ENCODE measurements around the gene C14orf119. TPM values are rescaled to one million over a fixed set of nuclear protein-coding genes. Genes with fewer than 3 reads are reported as not detected.

The C14orf119 gene
- total and polyA plus RNA-seq, 9 of the 15 experiments (the other 6 are each of a cell fraction or from before 2014, with no cell fraction given), result 36.7 to 251 (median 51.8) TPM

DNA sequence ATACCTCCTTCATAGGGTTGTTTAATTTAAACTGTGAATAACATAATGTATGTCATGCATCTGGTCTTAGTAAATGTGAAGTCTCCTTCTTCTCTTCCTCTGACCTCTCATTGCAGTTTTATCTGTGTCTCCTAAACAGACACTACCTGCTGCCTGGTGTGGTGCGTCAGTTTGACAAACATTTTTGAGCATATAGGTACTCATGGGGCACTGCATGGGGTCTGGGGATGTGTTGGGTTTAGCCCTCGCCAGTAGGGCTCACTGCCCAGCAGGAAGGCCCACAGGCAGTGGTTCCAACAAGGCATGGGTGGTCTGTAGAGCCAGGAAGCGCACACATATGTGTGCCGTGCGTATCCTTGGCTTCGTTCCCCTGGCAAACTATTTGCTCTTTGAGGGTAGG is 26.8 kb downstream of the C14orf119 start:
- H3K79me2 ChIP-seq (ENCODE audit: control insufficient read depth, insufficient read depth, low read length), result no peaks in the 10 kb centered on the region
- 0 out of 4 replicates have a peak overlapping the region, but pooled peaks of 1 of the 2 experiments have one; percentile 38 for H3K9ac ChIP-seq (ENCODE audit: insufficient read depth in 1 of 2, low read depth in 2 of 2, low read length in 2 of 2)
- no peak overlapping the region for H2AFZ ChIP-seq (ENCODE audit: low read depth, low read length)
- ChIA-PET POLR2A (interaction anchor here (0.6 to 1.5 kb wide), 2 partner anchors 31 to 56 kb away, joined by 3 read pairs; no protein-coding TSS in a partner anchor), CTCF (ENCODE audit: low intra/inter-chr PET ratio) (interaction anchor here (1.3 to 7.4 kb wide), 5 partner anchors 64 to 258 kb away, joined by 3 to 310 read pairs (median 19); partner anchors contain the start of genes PPP1R3E and SLC7A8)
- in situ Hi-C loops (cut with MboI) (loop anchor here (5.0 kb wide), 1 partner anchor 65 kb away; no protein-coding TSS in a partner anchor), intact Hi-C loops (cut with micrococcal nuclease) (loop anchor here (5.0 kb wide), 3 partner anchors 45 to 440 kb away; partner anchors contain the start of gene PPP1R3E)
- FAIRE-seq (no peak), DNase-seq (ENCODE audit: extremely low read depth in 1 of 4, low spot score in 3 of 4) (no peak), ATAC-seq (no peak)
- no peak overlapping the region for H3K27ac ChIP-seq (ENCODE audit: extremely low read depth, low read depth, low read length)
- no peaks in the 10 kb centered on the region for H3K36me3 ChIP-seq (ENCODE audit: control insufficient read depth, insufficient read depth, low read length)
- H3K4me2 ChIP-seq (ENCODE audit: insufficient read depth, low read length), result no peak overlapping the region
- H3K4me3 ChIP-seq, result no peak overlapping the region
- no peaks in the 10 kb centered on the region for H4K20me1 ChIP-seq (replicated peaks; ENCODE audit: control insufficient read depth, insufficient read depth, low read length)
- WGBS (ENCODE audit: insufficient coverage, low coverage, missing lambda C conversion rate), result 86% methylated on average over 6 of the region's 6 CpGs
- no peaks in the 10 kb centered on the region for H3K9me1 ChIP-seq (ENCODE audit: control insufficient read depth, insufficient read depth, low read length)
- no peaks in the 10 kb centered on the region for H3K9me3 ChIP-seq (replicated peaks; ENCODE audit: control insufficient read depth, insufficient read depth, low read depth, low read length)
- H3K4me1 ChIP-seq (replicated peaks in 1 of 2; ENCODE audit: control insufficient read depth in 2 of 2, insufficient read depth in 2 of 2, low read length in 2 of 2), result peaks cover 50 to 70% of the 10 kb centered on the region in 2 experiments
- H3K27me3 ChIP-seq (ENCODE audit: control insufficient read depth in 2 of 2, insufficient read depth in 2 of 2, low read length in 2 of 2), result no peaks in the 10 kb centered on the region
- no TSS peak for BruUV-seq (replicated peaks)
- TF ChIP-seq PML (IDR thresholded peaks at IDR 0.05; ENCODE audit: low read length) (no peak), ZNF586 (CRISPR knock-in tag; conservative IDR thresholded peaks at IDR 0.05) (no peak)

DNA sequence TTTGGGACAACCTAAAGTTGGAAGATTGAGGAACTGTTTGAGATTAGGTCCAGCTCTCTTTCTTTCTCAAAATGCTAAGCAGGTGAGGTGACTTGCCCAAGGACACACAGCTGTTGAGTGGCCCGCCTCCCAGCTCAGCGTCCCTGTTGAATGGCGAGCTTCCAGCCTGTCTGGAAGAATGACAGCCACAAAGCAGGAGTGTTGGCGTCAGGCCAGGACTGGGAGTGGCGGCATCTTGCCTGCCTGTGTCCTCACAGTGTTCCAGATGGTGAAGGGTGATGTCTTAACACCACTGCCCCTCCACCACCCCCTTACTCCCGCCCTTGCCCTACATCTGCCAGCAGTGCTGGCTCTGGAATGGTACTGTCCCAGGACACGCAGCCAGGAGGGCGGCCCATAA is 28.1 kb downstream of the C14orf119 start:
- H3K4me3 ChIP-seq, result no peak overlapping the region
- peak overlapping the region; percentile 61 for H2AFZ ChIP-seq (ENCODE audit: low read depth, low read length)
- peaks cover 51 to 71% of the 10 kb centered on the region in 2 experiments for H3K4me1 ChIP-seq (replicated peaks in 1 of 2; ENCODE audit: control insufficient read depth in 2 of 2, insufficient read depth in 2 of 2, low read length in 2 of 2)
- H3K27ac ChIP-seq (ENCODE audit: extremely low read depth, low read depth, low read length), result no peak overlapping the region; the same call in 2 of the 3 replicates
- in situ Hi-C loops (cut with MboI), result loop anchor here (5.0 kb wide), 1 partner anchor 64 kb away; no protein-coding TSS in a partner anchor
- WGBS (ENCODE audit: insufficient coverage, low coverage, missing lambda C conversion rate), result 13% methylated on average over 7 of the region's 8 CpGs
- no peaks in the 10 kb centered on the region for H3K79me2 ChIP-seq (ENCODE audit: control insufficient read depth, insufficient read depth, low read length)
- H3K9me3 ChIP-seq (replicated peaks; ENCODE audit: control insufficient read depth, insufficient read depth, low read depth, low read length), result no peaks in the 10 kb centered on the region
- no peaks in the 10 kb centered on the region for H4K20me1 ChIP-seq (replicated peaks; ENCODE audit: control insufficient read depth, insufficient read depth, low read length)
- no TSS peak for BruUV-seq (replicated peaks)
- peak overlapping the region; percentile 35; the same call in 1 of the 2 replicates for H3K4me2 ChIP-seq (ENCODE audit: insufficient read depth, low read length)
- intact Hi-C loops (cut with micrococcal nuclease), result loop anchor here (5.0 kb wide), 3 partner anchors 44 to 439 kb away; partner anchors contain the start of gene PPP1R3E
- H3K9me1 ChIP-seq (ENCODE audit: control insufficient read depth, insufficient read depth, low read length), result no peaks in the 10 kb centered on the region
- FAIRE-seq (peak; percentile 88), DNase-seq (ENCODE audit: extremely low read depth in 1 of 4, low spot score in 3 of 4) (peak; percentile 57 to 89 (median 86)), ATAC-seq (peak; percentile 20)
- peak overlapping the region in 1 of 2 experiments; percentile 65; a peak in 1 of 4 replicates for H3K9ac ChIP-seq (ENCODE audit: insufficient read depth in 1 of 2, low read depth in 2 of 2, low read length in 2 of 2)
- ChIA-PET POLR2A (interaction anchor here (0.8 to 1.8 kb wide), 4 partner anchors 55 to 63 kb away, joined by 3 to 4 read pairs (median 4); partner anchors contain the start of gene SLC7A8), CTCF (ENCODE audit: low intra/inter-chr PET ratio) (interaction anchor here (1.5 to 7.4 kb wide), 2 partner anchors 63 to 178 kb away, joined by 4 to 310 read pairs; partner anchors contain the start of gene SLC7A8)
- no peaks in the 10 kb centered on the region for H3K36me3 ChIP-seq (ENCODE audit: control insufficient read depth, insufficient read depth, low read length)
- H3K27me3 ChIP-seq (ENCODE audit: control insufficient read depth in 2 of 2, insufficient read depth in 2 of 2, low read length in 2 of 2), result no peaks in the 10 kb centered on the region
- TF ChIP-seq RFX7 (CRISPR knock-in tag; IDR thresholded peaks at IDR 0.05), result no peak
- TF ChIP-seq, protein P1, sequence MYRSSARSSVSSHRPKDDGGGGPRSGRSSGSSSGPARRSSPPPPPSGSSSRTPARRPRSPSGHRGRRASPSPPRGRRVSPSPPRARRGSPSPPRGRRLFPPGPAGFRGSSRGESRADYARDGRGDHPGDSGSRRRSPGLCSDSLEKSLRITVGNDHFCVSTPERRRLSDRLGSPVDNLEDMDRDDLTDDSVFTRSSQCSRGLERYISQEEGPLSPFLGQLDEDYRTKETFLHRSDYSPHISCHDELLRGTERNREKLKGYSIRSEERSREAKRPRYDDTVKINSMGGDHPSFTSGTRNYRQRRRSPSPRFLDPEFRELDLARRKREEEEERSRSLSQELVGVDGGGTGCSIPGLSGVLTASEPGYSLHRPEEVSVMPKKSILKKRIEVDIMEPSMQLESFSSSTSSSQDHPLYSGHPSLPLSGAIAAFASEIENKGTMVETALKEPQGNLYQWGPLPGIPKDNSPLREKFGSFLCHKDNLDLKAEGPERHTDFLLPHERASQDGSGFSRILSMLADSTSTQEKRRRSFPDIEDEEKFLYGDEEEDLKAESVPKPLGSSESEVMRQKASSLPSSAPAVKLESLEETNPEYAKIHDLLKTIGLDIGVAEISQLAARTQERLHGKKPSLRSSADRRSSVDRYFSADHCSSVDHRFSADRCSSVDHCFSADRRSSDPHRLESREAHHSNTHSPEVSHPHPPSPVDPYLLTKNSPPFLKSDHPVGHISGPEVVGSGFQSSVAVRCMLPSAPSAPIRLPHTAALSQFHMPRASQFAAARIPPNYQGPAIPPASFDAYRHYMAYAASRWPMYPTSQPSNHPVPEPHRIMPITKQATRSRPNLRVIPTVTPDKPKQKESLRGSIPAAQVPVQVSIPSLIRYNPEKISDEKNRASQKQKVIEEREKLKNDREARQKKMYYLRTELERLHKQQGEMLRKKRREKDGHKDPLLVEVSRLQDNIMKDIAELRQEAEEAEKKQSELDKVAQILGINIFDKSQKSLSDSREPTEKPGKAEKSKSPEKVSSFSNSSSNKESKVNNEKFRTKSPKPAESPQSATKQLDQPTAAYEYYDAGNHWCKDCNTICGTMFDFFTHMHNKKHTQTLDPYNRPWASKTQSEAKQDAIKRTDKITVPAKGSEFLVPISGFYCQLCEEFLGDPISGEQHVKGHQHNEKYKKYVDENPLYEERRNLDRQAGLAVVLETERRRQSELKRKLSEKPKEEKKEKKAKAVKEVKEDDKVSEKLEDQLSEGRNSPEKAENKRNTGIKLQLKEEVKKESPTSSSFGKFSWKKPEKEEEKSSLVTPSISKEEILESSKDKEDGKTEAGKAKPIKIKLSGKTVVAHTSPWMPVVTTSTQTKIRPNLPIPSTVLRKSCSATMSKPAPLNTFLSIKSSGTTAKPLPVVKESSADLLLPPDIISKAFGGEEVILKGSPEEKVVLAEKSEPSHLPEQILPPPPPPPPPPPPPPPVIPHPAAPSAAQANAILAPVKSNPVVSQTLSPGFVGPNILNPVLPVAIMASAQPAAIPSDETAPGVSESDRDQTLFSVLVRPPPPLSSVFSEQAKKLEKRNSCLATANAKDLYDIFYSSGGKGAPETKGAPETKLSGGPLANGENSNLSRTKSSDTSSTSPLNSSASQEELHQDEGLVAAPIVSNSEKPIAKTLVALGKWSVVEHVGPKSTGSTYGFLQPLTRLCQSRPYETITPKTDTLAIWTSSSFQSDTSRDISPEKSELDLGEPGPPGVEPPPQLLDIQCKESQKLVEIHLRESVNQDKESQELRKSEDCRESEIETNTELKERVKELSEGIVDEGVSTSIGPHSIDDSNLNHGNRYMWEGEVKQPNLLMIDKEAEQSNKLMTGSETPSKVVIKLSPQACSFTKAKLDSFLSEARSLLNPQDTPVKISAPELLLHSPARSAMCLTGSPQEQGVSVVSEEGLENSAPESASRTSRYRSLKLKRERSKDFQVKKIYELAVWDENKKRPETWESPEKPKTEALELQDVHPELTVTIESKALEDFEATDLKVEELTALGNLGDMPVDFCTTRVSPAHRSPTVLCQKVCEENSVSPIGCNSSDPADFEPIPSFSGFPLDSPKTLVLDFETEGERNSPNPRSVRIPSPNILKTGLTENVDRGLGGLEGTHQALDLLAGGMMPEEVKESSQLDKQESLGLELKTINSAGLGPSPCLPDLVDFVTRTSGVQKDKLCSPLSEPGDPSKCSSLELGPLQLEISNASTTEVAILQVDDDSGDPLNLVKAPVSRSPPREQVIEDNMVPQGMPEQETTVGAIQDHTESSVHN (IDR thresholded peaks at IDR 0.05; ENCODE audit: borderline replicate concordance in 1 of 2, low read depth in 1 of 2), result no peak

Data from K562 (cell line).